SH-SY5Y (cell line): ENCODE measurements around the gene MMEL1.

Experiments
- GATA2 ChIP-seq: IDR thresholded peaks from 2 replicates; pipeline ENCODE4 v1.6.1; 2011; ENCODE audit warnings: mild to moderate bottlenecking, low read depth, low read length
- GATA3 ChIP-seq: IDR thresholded peaks from 2 replicates; pipeline ENCODE4 v1.6.1; 2011; ENCODE audit warnings: low read depth, mild to moderate bottlenecking, low read length, moderate library complexity

DNA sequence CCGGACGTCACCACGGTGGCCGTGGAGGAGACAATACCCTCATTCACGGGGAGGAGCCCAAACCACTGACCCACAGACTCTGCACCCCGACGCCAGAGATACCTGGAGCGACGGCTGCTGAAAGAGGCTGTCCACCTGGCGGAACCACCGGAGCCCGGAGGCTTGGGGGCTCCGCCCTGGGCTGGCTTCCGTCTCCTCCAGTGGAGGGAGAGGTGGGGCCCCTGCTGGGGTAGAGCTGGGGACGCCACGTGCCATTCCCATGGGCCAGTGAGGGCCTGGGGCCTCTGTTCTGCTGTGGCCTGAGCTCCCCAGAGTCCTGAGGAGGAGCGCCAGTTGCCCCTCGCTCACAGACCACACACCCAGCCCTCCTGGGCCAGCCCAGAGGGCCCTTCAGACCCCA, 69.6 kb downstream of the MMEL1 start:
- TF ChIP-seq GATA2 = no peak
- TF ChIP-seq GATA3 = no peak
